ENCODE data around the gene PDLIM5.

The PDLIM5 gene

DNA sequence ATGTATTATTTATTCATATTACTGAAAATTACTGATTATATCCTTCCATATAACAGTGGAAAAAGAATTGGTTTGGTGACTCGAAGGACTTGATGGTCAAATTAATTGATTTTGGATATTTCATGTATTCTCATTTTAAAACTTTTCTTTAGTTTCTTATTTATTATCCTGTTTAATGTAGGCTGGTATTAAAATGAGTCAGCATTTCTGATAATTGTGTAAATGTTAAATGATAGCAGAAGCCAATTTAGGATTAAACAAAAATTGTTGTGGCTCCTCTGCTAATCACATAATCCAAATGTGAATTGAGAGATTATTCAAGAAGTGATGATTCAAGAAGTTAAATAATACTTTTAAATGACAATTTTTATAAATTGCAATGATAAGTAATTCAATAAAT lies 38.7 kb downstream of the PDLIM5 start:
- Histone ChIP-seq H2BK5ac (ENCODE audit: low read depth, low read length, poor library complexity, severe bottlenecking) (no peak overlapping the region), H3K14ac (ENCODE audit: low read length in 2 of 2) (no peak overlapping the region), H2BK15ac (ENCODE audit: low read depth, poor library complexity, severe bottlenecking) (no peak overlapping the region), H3K9me3 (ENCODE audit: control insufficient read depth, low read length) (no peaks in the 10 kb centered on the region), H3K4me2 (ENCODE audit: low read length, poor library complexity, severe bottlenecking) (no peak overlapping the region), H2AFZ (ENCODE audit: low read depth, low read length) (no peak overlapping the region), H2AK5ac (ENCODE audit: low read length, severe bottlenecking) (no peak overlapping the region), H2BK12ac (ENCODE audit: low read length in 2 of 2) (no peak overlapping the region), H3K27ac (ENCODE audit: low read length, poor library complexity, severe bottlenecking) (no peak overlapping the region), H3K27me3 (ENCODE audit: control insufficient read depth in 1 of 2, insufficient read depth in 1 of 2, low read length in 2 of 2) (no peaks in the 10 kb centered on the region), H3K36me3 (ENCODE audit: control insufficient read depth in 1 of 2, insufficient read depth in 2 of 2, low read depth in 1 of 2, low read length in 2 of 2) (peaks cover 3 to 6% of the 10 kb centered on the region in 2 experiments), H3K4ac (ENCODE audit: low read depth in 1 of 2, low read length in 2 of 2) (no peak overlapping the region), H3K4me1 (ENCODE audit: control insufficient read depth, insufficient read depth, low read depth, low read length) (no peaks in the 10 kb centered on the region), H3K79me1 (replicated peaks; ENCODE audit: low read length, poor library complexity, severe bottlenecking) (peaks cover 14% of the 10 kb centered on the region), H2BK120ac (ENCODE audit: low read depth, low read length) (no peak overlapping the region), H3K9ac (ENCODE audit: low read length) (peak overlapping the region; percentile 66), H4K91ac (ENCODE audit: low read length) (no peak overlapping the region), H4K8ac (ENCODE audit: low read length) (no peak overlapping the region), H3K18ac (ENCODE audit: low read depth in 1 of 2, low read length in 2 of 2) (no peak overlapping the region), H3K4me3 (ENCODE audit: insufficient read depth in 1 of 2, low read depth in 1 of 2, low read length in 2 of 2) (no peak overlapping the region), H3K23ac (ENCODE audit: low read length in 2 of 2) (no peak overlapping the region)
- no CpG with 5 or more reads among the region's 1 CpG for WGBS
- no peak for DNase-seq

DNA sequence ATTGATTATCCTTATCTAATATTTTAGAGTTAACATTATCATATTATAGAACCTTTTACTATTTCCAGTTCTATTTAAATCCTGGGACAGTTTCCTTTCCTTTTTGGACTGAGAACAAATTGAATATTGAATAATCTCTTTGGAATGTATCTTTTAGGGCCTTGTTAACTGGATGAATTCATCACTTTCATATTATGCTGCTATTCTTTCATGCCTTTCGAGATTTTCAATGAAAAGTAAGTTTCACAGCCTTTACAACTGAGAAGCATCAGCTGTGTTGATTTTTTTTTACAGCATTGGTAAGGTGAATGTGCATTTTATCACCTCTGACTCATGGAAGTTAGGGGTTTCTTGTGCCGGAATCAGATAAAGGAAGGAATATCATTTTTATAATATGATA lies 39.6 kb downstream of the PDLIM5 start:
- no peaks in the 10 kb centered on the region for H3K9me3 ChIP-seq (ENCODE audit: control insufficient read depth, low read length)
- H3K18ac ChIP-seq (ENCODE audit: low read depth in 1 of 2, low read length in 2 of 2): no peak overlapping the region
- H3K36me3 ChIP-seq (ENCODE audit: control insufficient read depth in 1 of 2, insufficient read depth in 2 of 2, low read depth in 1 of 2, low read length in 2 of 2): peaks cover 3 to 6% of the 10 kb centered on the region in 2 experiments
- H4K8ac ChIP-seq (ENCODE audit: low read length): no peak overlapping the region
- no peak overlapping the region for H3K4me3 ChIP-seq (ENCODE audit: insufficient read depth in 1 of 2, low read depth in 1 of 2, low read length in 2 of 2)
- H2BK12ac ChIP-seq (ENCODE audit: low read length in 2 of 2): no peak overlapping the region
- no peak overlapping the region for H2AK5ac ChIP-seq (ENCODE audit: low read length, severe bottlenecking)
- peak overlapping the region; percentile 66 for H3K9ac ChIP-seq (ENCODE audit: low read length)
- no peak for DNase-seq
- H3K23ac ChIP-seq (ENCODE audit: low read length in 2 of 2): no peak overlapping the region
- no peaks in the 10 kb centered on the region for H3K4me1 ChIP-seq (ENCODE audit: control insufficient read depth, insufficient read depth, low read depth, low read length)
- WGBS: 67% methylated on average over 1 of the region's 2 CpGs
- H3K79me1 ChIP-seq (replicated peaks; ENCODE audit: low read length, poor library complexity, severe bottlenecking): peaks cover 16% of the 10 kb centered on the region
- no peak overlapping the region for H2AFZ ChIP-seq (ENCODE audit: low read depth, low read length)
- no peak overlapping the region for H3K27ac ChIP-seq (ENCODE audit: low read length, poor library complexity, severe bottlenecking)
- no peak overlapping the region for H2BK5ac ChIP-seq (ENCODE audit: low read depth, low read length, poor library complexity, severe bottlenecking)
- H3K27me3 ChIP-seq (ENCODE audit: control insufficient read depth in 1 of 2, insufficient read depth in 1 of 2, low read length in 2 of 2): no peaks in the 10 kb centered on the region
- H2BK120ac ChIP-seq (ENCODE audit: low read depth, low read length): no peak overlapping the region
- H4K91ac ChIP-seq (ENCODE audit: low read length): no peak overlapping the region
- no peak overlapping the region for H3K4ac ChIP-seq (ENCODE audit: low read depth in 1 of 2, low read length in 2 of 2)
- no peak overlapping the region for H3K14ac ChIP-seq (ENCODE audit: low read length in 2 of 2)
- no peak overlapping the region for H2BK15ac ChIP-seq (ENCODE audit: low read depth, poor library complexity, severe bottlenecking)
- no peak overlapping the region for H3K4me2 ChIP-seq (ENCODE audit: low read length, poor library complexity, severe bottlenecking)

DNA sequence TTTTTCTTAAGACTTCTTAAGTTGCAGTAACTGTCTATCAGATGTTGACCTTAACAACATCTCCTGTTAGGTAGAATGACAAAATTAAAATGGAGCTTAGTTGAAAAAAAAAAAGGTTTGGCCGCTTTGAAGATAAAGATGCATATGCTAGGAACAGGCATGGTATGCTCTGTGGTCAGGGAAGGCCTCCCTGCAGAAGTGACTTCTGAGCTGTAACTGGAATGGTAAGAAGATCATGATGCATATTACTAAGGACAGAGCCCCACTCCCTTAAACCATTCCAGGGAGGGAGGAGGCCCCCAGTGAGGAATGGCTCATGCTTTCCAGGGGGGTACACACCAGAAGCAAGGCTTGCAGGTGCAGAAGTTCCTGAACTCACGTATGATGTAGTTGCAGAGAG lies 43.7 kb downstream of the PDLIM5 start:
- Histone ChIP-seq H4K91ac (ENCODE audit: low read length) (peak overlapping the region; percentile 27), H2BK5ac (ENCODE audit: low read depth, low read length, poor library complexity, severe bottlenecking) (no peak overlapping the region), H2BK15ac (ENCODE audit: low read depth, poor library complexity, severe bottlenecking) (no peak overlapping the region), H2AK5ac (ENCODE audit: low read length, severe bottlenecking) (no peak overlapping the region), H3K27me3 (ENCODE audit: control insufficient read depth in 1 of 2, insufficient read depth in 1 of 2, low read length in 2 of 2) (no peaks in the 10 kb centered on the region), H2BK120ac (ENCODE audit: low read depth, low read length) (no peak overlapping the region), H3K4ac (ENCODE audit: low read depth in 1 of 2, low read length in 2 of 2) (no peak overlapping the region), H3K4me3 (ENCODE audit: insufficient read depth in 1 of 2, low read depth in 1 of 2, low read length in 2 of 2) (no peak overlapping the region), H4K8ac (ENCODE audit: low read length) (no peak overlapping the region), H3K23ac (ENCODE audit: low read length in 2 of 2) (no peak overlapping the region), H2BK12ac (ENCODE audit: low read length in 2 of 2) (no peak overlapping the region), H3K9ac (ENCODE audit: low read length) (no peak overlapping the region), H3K27ac (ENCODE audit: low read length, poor library complexity, severe bottlenecking) (no peak overlapping the region), H2AFZ (ENCODE audit: low read depth, low read length) (no peak overlapping the region), H3K4me2 (ENCODE audit: low read length, poor library complexity, severe bottlenecking) (no peak overlapping the region), H3K4me1 (ENCODE audit: control insufficient read depth, insufficient read depth, low read depth, low read length) (no peaks in the 10 kb centered on the region), H3K9me3 (ENCODE audit: control insufficient read depth, low read length) (no peaks in the 10 kb centered on the region), H3K36me3 (ENCODE audit: control insufficient read depth in 1 of 2, insufficient read depth in 2 of 2, low read depth in 1 of 2, low read length in 2 of 2) (peaks cover 3 to 4% of the 10 kb centered on the region in 2 experiments), H3K14ac (ENCODE audit: low read length in 2 of 2) (no peak overlapping the region), H3K79me1 (replicated peaks; ENCODE audit: low read length, poor library complexity, severe bottlenecking) (peaks cover 20% of the 10 kb centered on the region), H3K18ac (ENCODE audit: low read depth in 1 of 2, low read length in 2 of 2) (no peak overlapping the region)
- no peak for DNase-seq
- WGBS: 100% methylated on average over 2 of the region's 2 CpGs

DNA sequence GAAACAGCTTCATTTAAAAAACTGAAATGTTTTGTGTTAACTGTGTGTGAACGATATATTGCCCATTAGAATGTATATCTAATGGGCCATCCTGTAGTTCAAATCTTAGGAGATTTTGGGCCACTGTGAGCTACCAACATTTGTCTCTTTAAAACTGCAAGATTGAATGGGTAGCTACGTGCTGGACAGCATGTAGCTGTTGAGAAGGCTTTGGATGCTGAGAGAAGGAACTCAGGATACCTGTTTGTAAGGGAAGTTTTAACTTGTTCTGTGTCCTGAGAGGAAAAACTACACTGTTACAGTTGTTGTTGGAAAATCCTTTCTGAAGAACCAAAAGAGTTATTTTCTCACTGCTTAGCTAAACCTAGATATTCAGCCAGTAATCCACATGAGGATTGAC lies 45.9 kb downstream of the PDLIM5 start:
- DNase-seq: no peak
- no peak overlapping the region for H2BK12ac ChIP-seq (ENCODE audit: low read length in 2 of 2)
- no peak overlapping the region for H2BK15ac ChIP-seq (ENCODE audit: low read depth, poor library complexity, severe bottlenecking)
- no peak overlapping the region for H3K23ac ChIP-seq (ENCODE audit: low read length in 2 of 2)
- 100% methylated on average over 2 of the region's 2 CpGs for WGBS
- H3K9me3 ChIP-seq (ENCODE audit: control insufficient read depth, low read length): no peaks in the 10 kb centered on the region
- H3K4me3 ChIP-seq (ENCODE audit: insufficient read depth in 1 of 2, low read depth in 1 of 2, low read length in 2 of 2): no peak overlapping the region
- H3K18ac ChIP-seq (ENCODE audit: low read depth in 1 of 2, low read length in 2 of 2): no peak overlapping the region
- no peak overlapping the region for H3K4ac ChIP-seq (ENCODE audit: low read depth in 1 of 2, low read length in 2 of 2)
- H3K14ac ChIP-seq (ENCODE audit: low read length in 2 of 2): no peak overlapping the region
- no peak overlapping the region for H2BK120ac ChIP-seq (ENCODE audit: low read depth, low read length)
- H3K4me1 ChIP-seq (ENCODE audit: control insufficient read depth, insufficient read depth, low read depth, low read length): no peaks in the 10 kb centered on the region
- no peaks in the 10 kb centered on the region for H3K27me3 ChIP-seq (ENCODE audit: control insufficient read depth in 1 of 2, insufficient read depth in 1 of 2, low read length in 2 of 2)
- H3K79me1 ChIP-seq (replicated peaks; ENCODE audit: low read length, poor library complexity, severe bottlenecking): peaks cover 27% of the 10 kb centered on the region
- no peak overlapping the region for H3K4me2 ChIP-seq (ENCODE audit: low read length, poor library complexity, severe bottlenecking)
- H2AFZ ChIP-seq (ENCODE audit: low read depth, low read length): no peak overlapping the region
- H3K27ac ChIP-seq (ENCODE audit: low read length, poor library complexity, severe bottlenecking): no peak overlapping the region
- H3K36me3 ChIP-seq (ENCODE audit: control insufficient read depth in 1 of 2, insufficient read depth in 2 of 2, low read depth in 1 of 2, low read length in 2 of 2): peaks cover 3 to 4% of the 10 kb centered on the region in 2 experiments
- H3K9ac ChIP-seq (ENCODE audit: low read length): no peak overlapping the region
- no peak overlapping the region for H4K91ac ChIP-seq (ENCODE audit: low read length)
- H2BK5ac ChIP-seq (ENCODE audit: low read depth, low read length, poor library complexity, severe bottlenecking): no peak overlapping the region
- no peak overlapping the region for H2AK5ac ChIP-seq (ENCODE audit: low read length, severe bottlenecking)
- H4K8ac ChIP-seq (ENCODE audit: low read length): no peak overlapping the region

Measured in mesenchymal stem cell (in vitro differentiated cells and primary cell).